ENCODE results near the gene FGD3.
A peak's percentile ranks its signal among the peaks of the same experiment; 100 is the strongest.

The FGD3 gene

DNA sequence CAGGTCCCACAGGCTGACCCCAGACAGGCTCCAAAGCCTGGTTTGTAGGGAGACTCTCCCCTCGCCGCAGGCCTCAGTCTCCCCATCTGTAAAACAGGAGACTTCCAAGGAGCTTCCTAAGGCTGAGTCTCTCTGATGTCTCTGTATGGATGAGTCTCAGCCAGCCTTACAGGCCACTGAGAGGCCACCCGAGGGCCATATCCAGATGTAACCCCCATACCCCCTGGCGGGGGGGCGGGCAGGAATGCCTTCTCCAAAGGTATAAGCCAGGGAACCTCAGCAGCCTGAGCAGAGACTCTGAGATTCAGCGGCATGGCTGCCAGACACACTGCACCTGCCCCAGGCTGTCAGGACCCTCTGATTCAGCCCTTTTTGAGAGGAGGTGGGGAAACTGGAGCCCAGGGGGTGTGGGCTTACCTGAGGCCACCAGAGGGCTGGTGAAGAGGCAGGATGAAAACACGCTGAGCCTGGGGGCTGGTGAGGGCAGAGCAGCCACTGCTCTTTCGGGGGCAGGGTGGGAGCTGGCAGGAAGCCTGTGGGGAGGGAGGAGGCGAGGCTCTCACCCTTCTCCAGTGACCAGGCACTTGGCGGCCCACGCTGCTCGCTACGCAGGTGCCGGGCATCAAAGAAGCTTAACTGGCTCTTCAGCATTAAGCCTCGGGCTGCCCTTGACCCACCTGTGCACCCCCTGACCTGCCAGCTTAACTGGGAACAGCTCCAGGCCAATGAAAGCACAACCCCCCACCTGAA lies 105.6 kb downstream of the FGD3 start:
- DNase-seq (ENCODE audit: low read depth), result no peak

DNA sequence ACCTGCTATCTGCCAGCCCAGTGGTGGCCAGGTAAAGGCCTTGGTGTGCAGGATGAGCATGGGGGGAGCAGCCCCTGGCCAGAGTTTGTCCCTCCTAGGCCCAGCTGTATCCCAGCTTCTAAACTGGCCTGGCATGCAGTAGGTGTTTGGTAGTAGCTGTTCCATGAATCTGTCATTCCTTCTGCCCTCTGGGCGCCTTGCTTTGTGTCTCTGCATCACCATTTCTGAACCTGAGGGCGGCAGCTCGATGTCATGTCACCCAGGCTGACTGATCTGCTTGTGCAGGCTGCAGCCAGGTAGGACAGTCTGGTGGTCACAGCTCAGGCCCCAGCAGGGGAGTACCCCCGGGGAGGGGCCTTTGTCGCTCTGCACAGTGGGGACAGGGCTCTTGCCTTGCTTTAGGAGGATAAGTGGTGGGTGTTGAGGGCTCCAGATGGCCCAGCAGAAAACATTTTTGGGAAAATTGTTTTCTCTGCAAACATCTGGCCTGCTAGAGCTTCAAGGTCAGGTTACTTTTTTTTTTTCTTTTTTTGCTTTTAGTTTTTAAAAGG lies 106.5 kb downstream of the FGD3 start:
- DNase-seq (ENCODE audit: low read depth), result no peak

- no peak for DNase-seq (ENCODE audit: low read depth)
Observed at GRCh38 chr9:93054758-93055704, 107.7 kb downstream of the FGD3 start.

GRCh38 chr9:93057042-93057702 lies 109.8 kb downstream of the FGD3 start:
- DNase-seq (ENCODE audit: low read depth), result no peak

DNA sequence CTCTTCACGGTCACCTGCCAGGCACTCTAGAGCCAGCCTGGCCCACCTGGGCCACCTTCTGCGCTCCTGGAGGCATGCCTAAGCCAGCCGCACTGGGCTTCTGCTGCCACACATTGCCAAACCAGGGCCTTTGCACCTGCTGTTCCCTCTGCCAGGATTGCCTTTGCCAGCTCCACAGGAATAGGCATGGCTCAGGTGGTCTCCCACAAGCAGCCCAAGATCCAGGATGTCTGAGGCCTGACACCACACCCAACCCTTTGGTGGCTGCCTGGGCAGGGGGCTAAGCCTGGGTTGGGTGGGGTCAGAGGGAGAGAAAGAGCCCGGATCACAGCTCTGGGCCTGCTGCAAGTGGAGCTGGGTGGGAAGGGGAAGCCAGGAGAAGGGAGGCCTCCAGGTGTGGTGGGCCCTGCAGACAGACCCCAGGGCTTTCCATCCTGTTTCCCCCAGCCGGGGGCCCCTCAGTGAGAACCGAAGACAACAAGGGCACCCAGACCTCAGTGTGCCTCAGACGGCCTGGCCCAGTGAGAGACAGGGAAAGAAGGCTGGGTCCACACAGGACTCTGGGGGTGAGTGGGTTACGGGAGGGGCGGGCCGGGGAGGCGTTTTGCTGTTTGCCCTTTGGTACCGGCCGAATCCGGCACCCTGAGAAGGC lies 110.5 kb downstream of the FGD3 start:
- DNase-seq (ENCODE audit: low read depth), result no peak

GRCh38 chr9:93058355-93059010 lies 111.2 kb downstream of the FGD3 start, which contains the start of gene SUSD3:
SUSD3 (plus strand) TSS chr9:93058701; CDS start chr9:93058743, 42 bp downstream.
- DNase-seq (ENCODE audit: low read depth), result no peak

DNA sequence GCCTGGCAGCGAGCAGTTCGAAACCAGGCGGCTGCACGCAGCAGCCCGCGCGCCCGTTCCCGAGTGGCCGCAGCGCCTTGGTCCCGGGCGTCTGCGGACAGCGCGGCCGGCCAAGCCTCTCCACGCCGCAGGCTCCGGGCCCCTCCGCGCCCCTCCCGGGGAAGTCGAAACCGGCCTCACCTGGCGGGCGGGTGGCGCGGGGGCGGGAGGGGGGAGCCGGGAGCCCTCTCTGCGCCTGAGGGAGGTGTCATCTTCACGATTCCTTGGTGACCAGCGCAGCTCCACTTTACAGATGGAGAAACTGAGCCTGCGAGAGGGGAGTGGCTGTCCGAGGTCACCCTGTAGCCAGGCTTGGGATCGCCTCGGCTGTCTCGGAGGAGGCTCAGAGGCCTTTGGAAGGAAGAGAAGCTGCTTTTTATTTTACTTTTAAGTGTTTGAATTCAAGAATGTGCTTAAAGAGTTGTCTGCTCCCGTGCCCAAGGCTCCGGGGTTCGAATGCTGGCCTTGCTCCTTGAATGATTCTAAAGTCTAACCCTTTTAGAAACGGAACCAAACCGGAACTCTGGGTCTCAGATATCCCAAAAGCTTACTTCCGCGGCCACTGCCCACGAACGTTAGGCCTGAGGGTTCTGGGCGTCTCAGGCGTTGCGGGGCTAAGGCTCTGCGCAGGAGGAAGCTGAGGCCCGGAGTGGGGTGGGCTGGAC lies 111.8 kb downstream of the FGD3 start:
- DNase-seq (ENCODE audit: low read depth), result no peak

DNA sequence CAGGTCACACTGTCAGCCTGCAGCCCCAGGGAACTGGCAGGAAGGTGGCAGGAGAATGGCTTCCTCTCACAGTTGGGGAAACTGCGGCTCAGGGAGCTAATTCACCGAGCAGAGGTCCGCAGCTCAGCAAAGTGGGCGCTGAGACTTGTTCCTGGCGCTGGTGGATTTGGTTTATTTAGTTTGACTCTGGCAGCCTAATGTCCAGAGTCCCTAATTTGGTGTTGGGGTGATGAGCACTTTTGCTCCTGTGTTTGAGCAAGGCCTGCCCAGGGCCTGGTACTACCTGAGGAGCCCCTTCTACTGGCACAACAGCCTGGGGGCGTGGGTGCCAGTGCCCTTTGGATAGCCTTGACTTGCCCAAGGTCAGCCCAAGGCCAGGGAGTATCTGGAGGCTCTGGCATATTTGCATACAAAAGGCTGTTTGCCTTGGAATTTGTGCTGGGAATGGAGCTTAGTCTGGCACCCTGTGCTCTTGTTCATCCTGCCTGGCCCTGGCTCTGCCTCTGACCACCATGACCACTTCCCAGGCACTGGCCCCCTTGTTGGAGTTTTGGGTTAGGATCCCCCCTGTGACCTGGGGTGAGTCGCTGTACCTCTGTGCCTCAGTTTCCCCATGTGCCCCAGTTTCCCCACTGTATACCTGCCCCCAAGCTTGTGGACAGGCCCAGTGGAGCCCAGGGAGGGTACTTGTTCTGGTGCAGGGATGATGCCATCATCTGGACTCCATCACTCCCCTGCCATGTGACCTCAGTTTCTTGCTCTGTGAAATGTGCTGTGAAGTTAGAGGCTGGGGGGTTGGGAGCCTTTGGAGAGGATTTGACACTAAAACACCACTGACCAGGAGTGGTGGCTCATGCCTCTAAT lies 112.6 kb downstream of the FGD3 start:
- DNase-seq (ENCODE audit: low read depth), result no peak

GRCh38 chr9:93060746-93061259 lies 113.5 kb downstream of the FGD3 start:
- peak; percentile 26 for DNase-seq (ENCODE audit: low read depth)

- DNase-seq (ENCODE audit: low read depth), result no peak
Observed at GRCh38 chr9:93061260-93061751, 114.0 kb downstream of the FGD3 start.

- DNase-seq (ENCODE audit: low read depth), result no peak
Observed at GRCh38 chr9:93061791-93062763, 114.8 kb downstream of the FGD3 start.

- DNase-seq (ENCODE audit: low read depth), result no peak
Observed at GRCh38 chr9:93064392-93065134, 117.2 kb downstream of the FGD3 start.

DNA sequence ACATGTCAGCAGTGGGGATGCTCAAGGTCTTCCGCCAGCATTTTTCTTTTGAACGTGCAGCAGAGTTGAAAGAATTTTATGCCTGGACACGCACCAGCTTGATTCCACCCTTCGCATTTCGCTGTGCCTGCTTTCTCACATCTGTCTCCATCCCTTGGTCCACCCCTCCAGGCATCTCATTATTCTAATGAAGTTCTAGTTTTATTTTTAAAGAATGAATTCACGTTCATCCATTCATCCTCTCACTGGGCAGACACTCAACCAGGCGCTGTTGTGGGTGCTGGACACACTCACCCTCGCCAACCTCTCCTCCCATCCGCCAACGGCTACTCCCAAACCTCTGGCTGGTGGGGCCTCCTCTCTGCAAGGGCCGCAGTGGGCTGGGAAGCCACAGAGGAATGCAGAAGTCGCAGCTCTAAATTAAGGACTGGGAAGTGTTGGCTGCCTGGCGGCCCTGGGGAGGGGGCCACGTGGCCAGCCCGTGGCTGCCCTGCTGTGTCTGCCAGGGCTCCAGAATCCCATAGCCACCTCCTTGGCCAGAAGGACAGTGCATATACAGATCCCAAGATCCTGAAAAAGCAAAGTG lies 117.9 kb downstream of the FGD3 start:
- DNase-seq (ENCODE audit: low read depth), result no peak

DNA sequence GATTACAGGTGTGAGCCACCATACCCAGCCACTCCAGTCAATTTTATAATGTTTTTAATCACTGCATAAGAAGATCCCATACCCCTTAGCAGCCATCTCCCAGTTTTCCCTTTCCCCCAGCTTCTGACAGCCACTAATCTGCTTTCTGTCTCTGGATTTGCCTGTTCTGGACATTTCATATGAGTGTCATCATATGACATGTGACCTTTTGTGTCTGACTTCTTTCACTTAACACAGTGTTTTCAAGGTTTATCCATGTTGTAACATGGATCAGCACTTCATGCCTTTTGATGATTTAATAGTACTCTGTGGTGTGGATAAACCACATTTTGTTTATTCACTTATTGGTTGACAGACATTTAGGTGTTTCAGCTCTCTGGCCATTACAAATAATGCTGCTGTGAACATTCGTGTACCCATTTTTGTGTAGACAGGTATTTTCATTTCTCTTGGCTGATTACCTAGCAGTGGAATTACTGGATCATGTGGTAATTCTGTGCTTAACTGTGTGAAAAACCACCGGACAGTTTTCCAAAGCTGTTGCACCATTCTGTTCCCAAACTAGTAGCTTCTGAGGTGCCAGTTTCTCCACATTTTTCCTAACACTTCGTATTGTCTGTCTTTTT lies 119.8 kb downstream of the FGD3 start:
- DNase-seq (ENCODE audit: low read depth), result no peak

DNA sequence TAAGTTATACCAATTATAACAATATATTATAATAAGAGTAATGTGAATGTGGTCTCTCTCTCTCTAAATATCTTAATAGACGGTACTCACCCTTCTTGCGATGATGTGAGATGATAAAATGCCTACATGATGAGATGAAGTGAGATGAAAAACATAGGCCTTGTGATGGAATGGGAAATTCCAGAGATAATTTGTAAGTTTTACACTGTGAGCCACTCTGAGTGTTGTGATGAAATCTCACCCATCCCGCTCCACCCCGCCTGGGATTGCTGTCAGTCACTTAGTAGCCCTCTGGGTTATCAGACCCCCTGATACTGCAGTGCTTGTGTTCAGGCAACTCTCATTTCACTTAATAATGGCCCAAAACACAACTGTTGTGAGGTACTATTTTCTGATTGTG lies 121.6 kb downstream of the FGD3 start:
- no peak for DNase-seq (ENCODE audit: low read depth)

DNA sequence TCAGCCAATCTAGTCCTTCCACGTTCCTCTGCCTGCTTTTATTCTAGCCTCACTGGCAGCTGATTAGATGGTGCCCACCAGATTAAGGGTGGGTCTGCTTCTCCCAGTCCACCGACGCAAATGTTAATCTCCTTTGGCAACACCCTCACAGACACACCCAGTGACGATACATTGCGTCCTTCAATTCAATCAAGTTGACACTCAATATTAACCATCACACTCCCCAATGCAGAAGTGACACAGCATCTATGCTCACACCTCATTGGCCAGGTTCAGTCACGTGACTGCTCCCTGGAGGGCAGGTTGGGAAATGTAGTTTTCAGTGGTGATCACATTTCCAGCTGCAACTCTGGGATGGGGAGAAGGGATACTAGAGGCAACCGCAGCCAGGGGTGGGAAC lies 124.1 kb downstream of the FGD3 start:
- no peak for DNase-seq (ENCODE audit: low read depth)

Measured in GM04504 (cell line).